GM19193 (cell line): ENCODE data around the gene XDH.

Experiments used
- POLR2A ChIP-seq: IDR thresholded peaks from 4 replicates; pipeline ENCODE4 v1.6.1; 2011; ENCODE audit not compliant: insufficient read depth, insufficient read length; ENCODE audit errors: extremely low read depth

The XDH gene

GRCh38 chr2:31413862-31414550 lies 536 bp downstream of the XDH start:
- no peak for TF ChIP-seq POLR2A

GRCh38 chr2:31413025-31413424 lies 1.5 kb downstream of the XDH start:
- TF ChIP-seq POLR2A, result no peak

DNA sequence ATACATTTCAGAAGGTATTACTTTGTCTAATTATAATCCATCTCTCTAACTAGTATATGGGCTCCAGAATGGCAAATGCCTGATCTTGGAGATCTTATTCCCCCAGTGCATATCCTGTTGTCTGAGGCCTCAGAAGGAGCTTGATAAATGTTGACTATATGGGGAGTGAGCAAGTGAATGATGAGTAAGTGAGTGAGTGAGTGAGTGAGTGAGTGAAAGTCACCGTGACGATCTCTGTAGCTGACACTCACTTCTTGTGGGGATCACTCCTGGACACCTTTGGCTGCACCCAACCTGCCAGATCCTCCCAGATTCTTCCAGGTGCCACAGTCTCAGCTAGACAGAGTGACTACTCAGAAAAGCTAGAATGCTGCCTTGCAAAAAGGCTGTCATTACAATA lies 2.8 kb downstream of the XDH start:
- TF ChIP-seq POLR2A, result no peak

GRCh38 chr2:31406593-31407385 lies 7.8 kb downstream of the XDH start:
- no peak for TF ChIP-seq POLR2A

DNA sequence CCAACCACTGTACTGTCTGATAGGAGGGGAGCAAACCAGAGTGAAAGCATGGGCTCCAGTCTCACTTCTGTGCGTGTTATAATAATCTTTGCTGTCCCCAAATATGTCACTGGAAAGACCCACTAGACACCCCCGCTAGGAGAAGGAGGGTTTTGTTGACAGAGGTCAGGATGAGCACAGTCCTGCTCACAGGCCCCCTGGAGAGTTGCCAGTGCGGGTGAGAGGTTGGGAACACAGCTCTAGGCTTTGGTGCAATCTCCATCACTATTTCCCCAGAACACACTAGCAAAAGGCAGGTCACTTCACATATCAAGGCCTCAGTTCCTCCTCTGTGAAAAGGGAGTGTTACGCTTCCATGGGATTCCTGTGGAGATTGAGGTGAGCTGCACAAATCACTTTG lies 9.7 kb downstream of the XDH start:
- no peak for TF ChIP-seq POLR2A

- TF ChIP-seq POLR2A, result no peak
These were observed 10.2 kb downstream of the XDH start for GRCh38 chr2:31404302-31404701.

DNA sequence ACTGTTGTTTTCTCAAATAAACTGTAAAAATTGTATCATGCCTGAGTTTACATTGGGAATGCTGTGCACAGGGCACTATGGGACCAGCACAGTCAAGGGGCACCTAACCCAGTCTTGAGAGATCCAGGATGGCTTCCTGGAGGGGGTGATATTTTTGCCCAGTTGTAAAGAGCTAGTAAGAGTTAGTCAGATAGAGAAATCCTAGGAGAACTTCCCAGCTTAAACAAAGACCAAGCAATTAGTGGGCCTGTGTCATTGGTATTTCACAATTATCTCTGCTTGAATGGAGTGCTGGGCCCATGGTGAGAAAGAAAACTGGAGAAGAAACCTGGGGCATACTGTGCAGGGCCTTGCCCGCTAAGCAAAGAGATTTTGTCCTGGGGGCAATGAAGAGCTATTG lies 12.2 kb downstream of the XDH start:
- no peak for TF ChIP-seq POLR2A

DNA sequence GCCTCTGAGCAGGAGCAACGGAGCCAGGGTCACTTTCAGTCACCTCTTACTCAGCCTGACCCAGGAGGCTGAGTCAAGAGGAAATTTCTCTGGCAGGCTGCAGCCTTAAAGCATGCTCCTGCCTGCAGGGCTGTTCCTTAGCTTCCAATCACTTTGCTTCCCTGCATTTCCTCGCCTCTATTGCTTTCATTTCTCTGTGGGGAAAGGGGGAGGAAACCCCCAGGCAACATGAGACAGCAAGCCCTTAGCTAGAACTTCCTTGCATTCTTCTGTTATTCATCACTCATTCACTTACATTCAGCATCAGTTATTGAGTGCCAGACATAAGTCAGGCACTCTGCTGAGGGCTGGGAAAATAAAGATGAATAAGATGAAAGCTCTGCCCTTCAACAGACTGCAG lies 13.0 kb downstream of the XDH start:
- no peak for TF ChIP-seq POLR2A

DNA sequence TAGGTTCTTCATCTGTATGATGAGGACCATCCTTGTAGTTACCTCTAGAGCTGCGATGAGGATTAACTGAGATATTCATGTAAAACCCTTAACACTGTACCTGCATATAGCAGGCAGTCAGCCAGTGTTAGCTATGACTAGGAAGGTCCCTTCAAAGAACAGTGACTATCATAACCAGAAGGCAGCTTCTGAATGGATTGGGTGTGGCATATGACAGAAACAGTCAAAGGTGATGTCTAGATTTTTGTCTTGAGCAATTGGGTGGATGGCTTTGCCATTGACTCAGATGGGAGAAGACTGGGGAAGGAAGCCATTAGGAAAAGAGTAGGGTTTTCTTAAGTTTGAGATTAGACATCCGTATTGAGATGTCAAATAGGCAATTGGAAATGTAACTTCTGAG lies 15.7 kb downstream of the XDH start:
- no peak for TF ChIP-seq POLR2A

DNA sequence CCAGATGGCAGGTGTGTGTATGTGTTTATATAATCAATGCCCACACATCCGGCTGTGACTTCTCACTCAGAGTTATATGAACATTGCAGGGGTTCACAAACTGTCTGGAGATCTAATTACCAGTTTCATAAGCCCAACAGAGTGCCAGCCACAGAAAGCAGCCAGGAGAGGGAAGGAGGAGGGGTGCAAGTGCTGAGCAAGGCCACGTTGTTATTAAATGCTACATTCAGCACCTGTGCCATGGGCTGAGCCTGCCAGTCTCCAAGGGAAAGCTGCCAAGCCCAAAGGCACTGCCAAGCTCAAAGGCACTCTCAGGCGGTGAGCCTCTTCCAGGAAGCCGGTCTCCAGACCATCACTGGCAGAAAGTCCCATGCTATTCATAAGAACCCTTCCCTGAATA lies 17.4 kb downstream of the XDH start:
- no peak for TF ChIP-seq POLR2A

DNA sequence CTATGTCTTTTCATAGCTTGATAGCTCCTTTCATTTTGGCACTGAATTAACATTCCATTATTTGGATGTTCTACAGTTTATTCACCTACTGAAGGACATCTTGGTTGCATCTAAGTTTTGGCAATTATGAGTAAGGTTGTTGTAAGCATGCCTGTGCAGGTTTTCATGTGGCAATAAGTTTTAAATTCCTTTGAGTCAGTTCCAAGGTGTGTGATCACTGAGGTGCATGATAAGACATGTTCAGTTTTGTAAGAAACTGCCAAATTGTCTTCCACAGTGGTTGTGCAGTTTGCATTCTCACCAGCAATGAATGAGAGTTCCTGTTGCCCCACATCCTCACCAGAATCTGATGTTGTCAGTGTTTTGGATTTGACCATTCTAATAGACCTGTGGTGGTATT lies 24.2 kb downstream of the XDH start:
- no peak for TF ChIP-seq POLR2A

GRCh38 chr2:31388736-31389135 lies 25.8 kb downstream of the XDH start:
- no peak for TF ChIP-seq POLR2A

DNA sequence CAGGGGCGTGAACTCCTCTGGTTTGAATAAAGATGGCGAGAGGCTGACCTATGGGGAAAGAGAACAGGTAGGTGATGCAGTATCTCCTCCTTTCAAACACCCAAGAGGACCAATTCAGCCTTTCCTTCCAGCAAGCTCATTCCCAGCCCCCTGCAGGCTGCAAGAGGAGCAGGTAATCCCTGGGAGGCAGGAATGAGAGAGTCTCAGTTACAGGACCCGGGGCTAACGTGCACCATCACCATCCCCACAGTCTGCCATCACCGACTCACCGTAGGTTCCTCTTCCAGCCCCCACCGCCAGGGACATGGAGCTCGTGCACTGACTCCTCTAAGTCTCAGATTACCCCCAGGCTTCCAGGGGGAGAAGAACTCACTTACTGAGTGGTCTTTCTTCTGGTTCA lies 26.7 kb downstream of the XDH start:
- TF ChIP-seq POLR2A, result no peak

DNA sequence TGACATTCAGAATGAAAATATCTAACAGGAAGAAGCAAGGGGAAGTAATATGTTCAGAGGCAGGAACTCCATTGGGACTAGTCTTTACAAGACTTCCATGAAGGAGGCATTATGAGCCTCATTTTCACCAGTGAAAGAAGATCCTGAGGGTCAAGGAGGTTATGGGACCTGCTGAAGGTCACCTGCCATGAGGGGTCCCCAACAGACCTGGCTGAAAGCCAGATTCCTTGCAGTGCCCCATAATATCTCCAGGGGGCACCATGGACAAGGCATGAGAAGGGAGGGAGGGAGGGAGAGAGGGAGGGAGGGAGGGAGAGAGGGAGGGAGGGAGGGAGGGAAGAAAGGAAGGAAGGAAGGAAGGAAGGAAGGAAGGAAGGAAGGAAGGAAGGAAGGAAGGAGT lies 27.9 kb downstream of the XDH start:
- TF ChIP-seq POLR2A, result no peak

GRCh38 chr2:31386172-31386571 lies 28.4 kb downstream of the XDH start:
- TF ChIP-seq POLR2A, result no peak

- TF ChIP-seq POLR2A, result no peak
These were observed 29.7 kb downstream of the XDH start for GRCh38 chr2:31384771-31385276.

- no peak for TF ChIP-seq POLR2A
These were observed 30.2 kb downstream of the XDH start for GRCh38 chr2:31384351-31384750.

- no peak for TF ChIP-seq POLR2A
These were observed 30.9 kb downstream of the XDH start for GRCh38 chr2:31383471-31384153.
